GM12864 (cell line): ENCODE data around the gene SOX6.

Experiments used
- DNase-seq: peaks from one replicate; pipeline ENCODE4 v3.0.0-alpha.2; 2011; ENCODE audit warnings: low read depth
- H3K4me3 ChIP-seq: 2 replicates; pipeline ENCODE4 v1.5.1; 2011; ENCODE audit warnings: mild to moderate bottlenecking, low read depth, low read length, control low read depth
- CTCF ChIP-seq: IDR thresholded peaks from 2 replicates; pipeline ENCODE4 v1.5.1; 2011; ENCODE audit warnings: low read depth, mild to moderate bottlenecking, moderate library complexity, low read length, control low read depth, inconsistent platforms; ENCODE audit errors: missing control alignments

SOX6 gene

GRCh38 chr11:16160146-16160545 is 196.2 kb downstream of the SOX6 start:
- no peak for DNase-seq
- no peak for TF ChIP-seq CTCF
- no peak overlapping the region for H3K4me3 ChIP-seq

- no peak for TF ChIP-seq CTCF
- H3K4me3 ChIP-seq, result no peak overlapping the region
- DNase-seq, result no peak
Observed at GRCh38 chr11:16158426-16158994, 197.8 kb downstream of the SOX6 start.

- TF ChIP-seq CTCF, result no peak
- H3K4me3 ChIP-seq, result no peak overlapping the region
- DNase-seq, result no peak
Observed at GRCh38 chr11:16157327-16157726, 199.0 kb downstream of the SOX6 start.

GRCh38 chr11:16155448-16155847 is 200.9 kb downstream of the SOX6 start:
- no peak for DNase-seq
- no peak overlapping the region for H3K4me3 ChIP-seq
- no peak for TF ChIP-seq CTCF

GRCh38 chr11:16154715-16155396 is 201.5 kb downstream of the SOX6 start:
- TF ChIP-seq CTCF, result no peak
- no peak for DNase-seq

GRCh38 chr11:16153951-16154350 is 202.4 kb downstream of the SOX6 start:
- no peak overlapping the region for H3K4me3 ChIP-seq
- no peak for DNase-seq
- no peak for TF ChIP-seq CTCF

More at GRCh38 chr11:16154715-16155396, 201.5 kb downstream of the SOX6 start:
- no peak overlapping the region for H3K4me3 ChIP-seq

GRCh38 chr11:16151138-16151537 is 205.2 kb downstream of the SOX6 start:
- no peak for TF ChIP-seq CTCF
- DNase-seq, result no peak
- H3K4me3 ChIP-seq, result no peak overlapping the region
